HCT116 (cell line): ENCODE data around the gene APOE. TPM values are rescaled to one million over a fixed set of nuclear protein-coding genes. Genes with fewer than 3 reads are reported as not detected.
A peak's percentile ranks its signal among the peaks of the same experiment; 100 is the strongest.

Source experiments
- ATAC-seq: fragments of 200-7000 bp; cut with Tn5 transposase; 2 replicates; pipeline ENCODE4 v1.9.1; 2020; ENCODE audit warnings: mild to moderate bottlenecking, moderate library complexity
- BruUV-seq: library from RNA; stranded (reverse); fragments of 400-500 nt; replicated peaks from 2 replicates; lab custom pipeline; 2021; lab: Mats Ljungman, UMichigan
- CTCF ChIA-PET: fragments of 300-600 bp; sonication (Branson Sonifier 250); formaldehyde crosslinking; loops from one replicate; lab custom pipeline; 2021; ENCODE audit warnings: antibody characterized with exemption; lab: Charles Lee
- POLR2A ChIA-PET: fragments of 300-600, 350-600 bp; sonication (Branson Sonifier 250); formaldehyde crosslinking; loops from one replicate; lab custom pipeline; 2021; ENCODE audit warnings: antibody characterized with exemption; lab: Charles Lee
- RAD21 ChIA-PET, 2 experiments: fragments of 300-600 bp; sonication (Branson Sonifier 250); formaldehyde crosslinking; loops; one replicate each; lab custom pipeline; 2023; ENCODE audit warnings: low total read pairs in 2 of 2; ENCODE audit not compliant: uncharacterized antibody in 2 of 2, unreplicated experiment in 2 of 2, low non-redundant PET in 1 of 2; lab: Charles Lee
- DNase-seq: peaks from one replicate; pipeline ENCODE4 v3.0.0-alpha.2; 2010; ENCODE audit warnings: low read depth, low spot score
- H2AFZ ChIP-seq: fragments of 200-600 bp; shearing (Covaris generic), sonication (generic); 2 replicates; pipeline ENCODE4 v1.6.1; 2017; ENCODE audit warnings: low read depth, mixed run types, mixed read lengths, antibody characterized with exemption, low read length; ENCODE audit not compliant: poor library complexity, severe bottlenecking
- H3K27ac ChIP-seq: 2 replicates; pipeline ENCODE4 v1.5.1; 2012; ENCODE audit warnings: low read depth, low read length
- H3K27me3 ChIP-seq: fragments of 200-600 bp; sonication (generic); 2 replicates; pipeline ENCODE4 v1.6.1; 2016; ENCODE audit warnings: mixed run types, low read length, mixed read lengths; ENCODE audit not compliant: insufficient read depth
- H3K36me3 ChIP-seq, 2 experiments: fragments of 200-500 bp in 1 of 2; fragments of 200-600 bp in 1 of 2; sonication (Bioruptor generic) in 1 of 2; sonication (generic) in 1 of 2; 2 replicates each; pipeline versions ENCODE4 v1.5.1 to v1.6.1; 2014 to 2016; ENCODE audit warnings: low read length in 2 of 2, inconsistent platforms in 1 of 2, mixed read lengths in 1 of 2, mixed run types in 1 of 2; ENCODE audit not compliant: insufficient read depth in 2 of 2, control insufficient read depth in 1 of 2
- H3K4me1 ChIP-seq, 2 experiments: fragments of 200-600 bp in 1 of 2; sonication (generic) in 1 of 2; 2 replicates each; pipeline versions ENCODE4 v1.5.1 to v1.6.1; 2012 to 2017; ENCODE audit warnings: low read length in 2 of 2, inconsistent platforms in 1 of 2, mild to moderate bottlenecking in 1 of 2, mixed read lengths in 1 of 2, mixed run types in 1 of 2, moderate library complexity in 1 of 2; ENCODE audit not compliant: insufficient read depth in 2 of 2, control insufficient read depth in 1 of 2
- H3K4me2 ChIP-seq: fragments of 200-600 bp; sonication (generic); 2 replicates; pipeline ENCODE4 v1.6.1; 2017; ENCODE audit warnings: mixed run types, low read length, mixed read lengths
- H3K4me3 ChIP-seq, 2 experiments: fragments of 200-600 bp in 1 of 2; sonication (generic) in 1 of 2; replicated peaks in 1 of 2; 2 replicates each; pipeline ENCODE4 v1.5.1; 2011 to 2016; ENCODE audit warnings: low read length in 2 of 2, control low read depth in 1 of 2, low read depth in 1 of 2, mild to moderate bottlenecking in 1 of 2, mixed read lengths in 1 of 2, mixed run types in 1 of 2
- H3K79me2 ChIP-seq: fragments of 200-600 bp; sonication (generic); 2 replicates; pipeline ENCODE4 v1.6.1; 2017; ENCODE audit warnings: mild to moderate bottlenecking, mixed run types, low read length, moderate library complexity, mixed read lengths; ENCODE audit not compliant: insufficient read depth
- H3K9ac ChIP-seq: fragments of 200-600 bp; sonication (generic); 2 replicates; pipeline ENCODE4 v1.6.1; 2016; ENCODE audit warnings: low read length, mixed read lengths
- H3K9me2 ChIP-seq: fragments of 200-600 bp; sonication (generic), shearing (Covaris generic); 2 replicates; pipeline ENCODE4 v1.6.1; 2017; ENCODE audit warnings: mixed run types, mild to moderate bottlenecking, moderate library complexity; ENCODE audit not compliant: insufficient read depth
- H3K9me3 ChIP-seq, 2 experiments: fragments of 200-500 bp in 1 of 2; fragments of 200-600 bp in 1 of 2; sonication (Bioruptor generic) in 1 of 2; sonication (generic) in 1 of 2; 2 replicates each; pipeline ENCODE4 v1.6.1; 2014 to 2017; ENCODE audit warnings: low read length in 2 of 2, mixed read lengths in 2 of 2, inconsistent platforms in 1 of 2, low read depth in 1 of 2, mild to moderate bottlenecking in 1 of 2, mixed run types in 1 of 2, moderate library complexity in 1 of 2; ENCODE audit not compliant: control insufficient read depth in 1 of 2, insufficient read depth in 1 of 2
- H4K20me1 ChIP-seq: fragments of 200-600 bp; sonication (generic), shearing (Covaris generic); 2 replicates; pipeline ENCODE4 v1.6.1; 2017; ENCODE audit warnings: mixed run types, mild to moderate bottlenecking, moderate library complexity; ENCODE audit not compliant: insufficient read depth
- ATF3 ChIP-seq: IDR thresholded peaks from 2 replicates; pipeline ENCODE4 v1.6.1; 2012
- CEBPB ChIP-seq: IDR thresholded peaks from 2 replicates; pipeline ENCODE4 v1.6.1; 2012; ENCODE audit warnings: low read depth
- CTCF ChIP-seq, 3 experiments: fragments of 200-600 bp in 1 of 3; sonication (generic) in 1 of 3; IDR thresholded peaks in 2 of 3; conservative IDR thresholded peaks in 1 of 3; 2 replicates each; pipeline ENCODE4 v1.5.1; 2012 to 2017; ENCODE audit warnings: low read depth in 2 of 3, low read length in 2 of 3, antibody characterized with exemption in 1 of 3, borderline replicate concordance in 1 of 3, control low read depth in 1 of 3, mild to moderate bottlenecking in 1 of 3, mixed read lengths in 1 of 3, mixed run types in 1 of 3, moderate library complexity in 1 of 3; ENCODE audit not compliant: insufficient read depth in 1 of 3
- EZH2 ChIP-seq: fragments of 200-600 bp; sonication (generic); IDR thresholded peaks from 2 replicates; pipeline ENCODE4 v1.6.1; 2017; ENCODE audit warnings: antibody characterized with exemption, mixed run types
- POLR2AphosphoS5 ChIP-seq: IDR thresholded peaks from 2 replicates; pipeline ENCODE4 v1.6.1; 2011; ENCODE audit warnings: mild to moderate bottlenecking, low read depth, low read length, moderate library complexity
- REST ChIP-seq: IDR thresholded peaks from 2 replicates; pipeline ENCODE4 v1.6.1; 2012; ENCODE audit warnings: low read depth
- SP1 ChIP-seq: IDR thresholded peaks from 2 replicates; pipeline ENCODE4 v1.6.1; 2012; ENCODE audit warnings: low read depth
- YY1 ChIP-seq: IDR thresholded peaks from 2 replicates; pipeline ENCODE4 v1.6.1; 2011; ENCODE audit warnings: low read length, low read depth, moderate library complexity, mild to moderate bottlenecking; ENCODE audit not compliant: insufficient replicate concordance; ENCODE audit errors: extremely low read depth
- ZBTB33 ChIP-seq: IDR thresholded peaks from 2 replicates; pipeline ENCODE4 v1.6.1; 2011; ENCODE audit warnings: mild to moderate bottlenecking, low read length, moderate library complexity; ENCODE audit not compliant: insufficient replicate concordance; ENCODE audit errors: extremely low read depth
- ZNF274 ChIP-seq: fragments of 200-500 bp; sonication (Bioruptor generic); IDR thresholded peaks from 2 replicates; pipeline ENCODE4 v1.6.1; 2014; ENCODE audit warnings: mild to moderate bottlenecking, low read depth, low read length, inconsistent platforms
- intact Hi-C: fragments of 100-400 bp; cut with micrococcal nuclease; formaldehyde crosslinking; loops from 2 replicates; pipeline ENCODE4 v1.10.0; 2022
- total RNA-seq: library from RNA; stranded (reverse); gene quantifications from one replicate; pipeline ENCODE4 v1.2.1, GENCODE V29; 2021; ENCODE audit not compliant: unreplicated experiment

Gene APOE
- total RNA-seq, 1 experiment from 2014 or later, result 7.2 TPM

- no peak overlapping the region; the same call in 1 of the 2 replicates for H3K4me2 ChIP-seq
- H2AFZ ChIP-seq, result no peak overlapping the region
- ChIA-PET POLR2A (no interaction called here), RAD21 (no interaction called here), CTCF (no interaction called here)
- DNase-seq, result no peak
- no peak for TF ChIP-seq CEBPB
- no peak for TF ChIP-seq ATF3
- no peak for TF ChIP-seq POLR2AphosphoS5
- H3K27me3 ChIP-seq, result no peaks in the 10 kb centered on the region
- no peak overlapping the region for H3K9ac ChIP-seq
- peaks cover 6 to 28% of the 10 kb centered on the region in 2 experiments; a peak in 3 of 4 replicates for H3K4me1 ChIP-seq
- H3K36me3 ChIP-seq, result peaks cover 6 to 15% of the 10 kb centered on the region in 2 experiments; a peak in 2 of 4 replicates
- no peaks in the 10 kb centered on the region for H4K20me1 ChIP-seq
- BruUV-seq, result no TSS peak
- no peaks in the 10 kb centered on the region for H3K9me2 ChIP-seq
- no peak overlapping the region for H3K4me3 ChIP-seq
- intact Hi-C loops, result loop anchor here (10.0 kb wide), 1 partner anchor 373 kb away; no protein-coding TSS in a partner anchor
- no peak overlapping the region for H3K27ac ChIP-seq
- H3K9me3 ChIP-seq, result no peaks in the 10 kb centered on the region
- peaks cover 73% of the 10 kb centered on the region for H3K79me2 ChIP-seq
- ATAC-seq, result no peak
Observed at GRCh38 chr19:44957526-44957925, 51.9 kb downstream of the APOE start.

- Histone ChIP-seq H3K4me2 (peak overlapping the region; percentile 4; the same call in 1 of the 2 replicates), H2AFZ (no peak overlapping the region), H3K79me2 (peaks cover 73% of the 10 kb centered on the region), H3K9me3 (no peaks in the 10 kb centered on the region), H3K9ac (no peak overlapping the region), H3K27ac (no peak overlapping the region), H3K4me1 (peaks cover 6 to 28% of the 10 kb centered on the region in 2 experiments; a peak in 3 of 4 replicates), H3K27me3 (no peaks in the 10 kb centered on the region), H4K20me1 (no peaks in the 10 kb centered on the region), H3K9me2 (no peaks in the 10 kb centered on the region), H3K36me3 (peaks cover 6 to 15% of the 10 kb centered on the region in 2 experiments; a peak in 2 of 4 replicates), H3K4me3 (no peak overlapping the region)
- ATAC-seq (no peak), DNase-seq (no peak)
- ChIA-PET CTCF (no interaction called here), RAD21 (no interaction called here), POLR2A (no interaction called here)
- no TSS peak for BruUV-seq
- intact Hi-C loops, result loop anchor here (10.0 kb wide), 1 partner anchor 373 kb away; no protein-coding TSS in a partner anchor
- TF ChIP-seq ATF3 (no peak), SP1 (no peak), EZH2 (no peak), ZBTB33 (no peak), ZNF274 (no peak), CTCF (IDR thresholded peaks at IDR 0.05 in 2 of 3, conservative IDR thresholded peaks at IDR 0.05 in 1 of 3; ENCODE audit: borderline replicate concordance in 1 of 3, insufficient read depth in 1 of 3, low read depth in 2 of 3, low read length in 2 of 3) (no peak), YY1 (no peak), REST (no peak)
Observed at GRCh38 chr19:44958090-44958489, 52.5 kb downstream of the APOE start.
